NCI-H1417 treated with DMSO at 0.1 percent for 48 hours (cell line): ENCODE measurements around the gene PSMA8.
"Not testable (repeated sequence)": the region's sequence is repeated elsewhere in the genome, so short reads cannot be mapped to it uniquely, and the experiment has no call there.

Experiments used
- DNase-seq: peaks from one replicate; lab custom pipeline; 2025; lab: John Stamatoyannopoulos, UW

PSMA8 gene

DNA sequence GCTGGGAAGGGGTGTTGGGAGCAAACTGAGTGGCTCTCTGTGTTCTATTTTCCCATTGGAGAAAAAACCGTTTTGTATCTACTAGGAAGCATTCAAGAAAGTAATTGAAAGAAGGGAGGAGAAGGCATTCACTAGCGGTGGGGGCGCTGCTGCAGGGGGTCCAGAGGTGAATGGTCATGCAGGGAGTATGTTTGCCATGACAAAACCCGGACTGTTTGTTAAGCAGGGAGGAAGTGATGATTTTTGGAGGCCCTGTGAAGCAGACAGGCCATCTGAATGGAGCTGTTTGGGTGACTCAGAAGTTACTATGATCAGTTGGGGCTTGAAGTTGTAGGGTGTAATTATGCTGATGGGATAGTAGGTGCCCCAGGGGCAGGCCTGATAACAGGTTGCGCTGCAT is 99.5 kb downstream of the PSMA8 start:
- no peak for DNase-seq

DNA sequence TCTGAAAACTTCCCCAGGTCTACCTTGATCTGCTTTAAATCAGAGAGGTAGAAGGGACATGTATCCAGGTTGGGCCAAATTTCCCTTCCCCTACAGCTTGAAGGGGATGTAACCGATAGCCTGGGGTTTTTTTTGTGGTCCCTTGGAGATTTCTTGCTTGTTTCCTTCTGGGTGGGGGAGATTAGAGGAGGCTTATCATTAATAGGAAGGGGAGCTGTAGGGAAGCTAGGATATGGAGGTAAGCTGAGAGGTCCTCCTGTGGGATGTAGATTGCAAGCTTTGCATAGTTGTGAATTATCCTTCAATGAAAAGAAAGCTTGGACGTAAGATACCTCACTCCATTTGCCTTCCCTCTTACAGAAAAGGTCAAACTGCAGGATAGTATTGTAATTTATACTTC is 103.7 kb downstream of the PSMA8 start:
- not testable (repeated sequence) for DNase-seq

DNA sequence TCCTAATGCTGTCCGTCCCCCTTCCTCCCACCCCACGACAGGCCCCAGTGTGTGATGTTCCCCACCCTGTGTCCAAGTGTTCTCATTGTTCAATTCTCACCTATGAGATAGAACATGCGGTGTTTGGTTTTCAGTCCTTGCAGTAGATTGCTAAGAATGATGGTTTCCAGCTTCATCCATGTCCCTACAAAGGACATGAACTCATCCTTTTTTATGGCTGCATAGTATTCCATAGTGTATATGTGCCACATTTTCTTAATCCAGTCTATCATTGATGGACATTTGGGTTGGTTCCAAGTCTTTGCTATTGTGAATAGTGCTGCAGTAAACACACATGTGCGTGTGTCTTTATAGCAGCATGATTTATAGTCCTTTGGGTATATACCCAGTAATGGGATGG is 105.0 kb downstream of the PSMA8 start:
- not testable (repeated sequence) for DNase-seq

DNA sequence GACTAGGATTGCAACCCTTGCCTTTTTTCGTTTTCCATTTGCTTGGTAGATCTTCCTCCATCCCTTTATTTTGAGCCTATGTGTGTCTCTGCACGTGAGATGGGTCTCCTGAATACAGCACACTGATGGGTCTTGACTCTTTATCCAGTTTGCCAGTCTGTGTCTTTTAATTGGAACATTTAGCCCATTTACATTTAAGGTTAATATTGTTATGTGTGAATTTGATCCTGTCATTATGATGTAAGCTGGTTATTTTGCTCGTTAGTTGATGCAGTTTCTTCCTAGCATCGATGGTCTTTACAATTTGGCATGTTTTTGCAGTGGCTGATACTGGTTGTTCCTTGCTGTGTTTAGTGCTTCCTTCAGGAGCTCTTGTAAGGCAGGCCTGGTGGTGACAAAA is 108.7 kb downstream of the PSMA8 start:
- not testable (repeated sequence) for DNase-seq
